Trophoblast cell (in vitro differentiated cells and primary cell): Measurements from ENCODE around the gene SMAD3. TPM values are rescaled to one million over a fixed set of nuclear protein-coding genes. Genes with fewer than 3 reads are reported as not detected.

ENCODE experiments used
- DNase-seq, 2 donors: peaks; one replicate each; pipeline ENCODE4 v3.0.0-alpha.2; 2016
- H2AFZ ChIP-seq: 2 replicates; pipeline ENCODE4 v1.6.1; 2013; ENCODE audit warnings: low read length, moderate library complexity, mild to moderate bottlenecking; ENCODE audit not compliant: insufficient read depth, poor library complexity
- H2AK5ac ChIP-seq: 2 replicates; pipeline ENCODE4 v1.6.1; 2013; ENCODE audit warnings: mild to moderate bottlenecking, low read length
- H2BK120ac ChIP-seq: 2 replicates; pipeline ENCODE4 v1.6.1; 2013; ENCODE audit warnings: low read length, mild to moderate bottlenecking, moderate library complexity; ENCODE audit not compliant: insufficient read depth, poor library complexity
- H2BK12ac ChIP-seq: 2 replicates; pipeline ENCODE4 v1.6.1; 2013; ENCODE audit warnings: mild to moderate bottlenecking, low read length, moderate library complexity
- H2BK5ac ChIP-seq: 2 replicates; pipeline ENCODE4 v1.6.1; 2013; ENCODE audit warnings: low read length, low read depth, moderate library complexity, mild to moderate bottlenecking; ENCODE audit not compliant: poor library complexity
- H3K14ac ChIP-seq: 2 replicates; pipeline ENCODE4 v1.6.1; 2013; ENCODE audit warnings: mild to moderate bottlenecking, low read length
- H3K18ac ChIP-seq: 2 replicates; pipeline ENCODE4 v1.6.1; 2013; ENCODE audit warnings: mild to moderate bottlenecking, low read length
- H3K23ac ChIP-seq: 2 replicates; pipeline ENCODE4 v1.6.1; 2013; ENCODE audit warnings: low read length
- H3K27ac ChIP-seq: 2 replicates; pipeline ENCODE4 v1.5.1; 2013; ENCODE audit warnings: low read depth, mild to moderate bottlenecking, inconsistent platforms, low read length, moderate library complexity
- H3K27me3 ChIP-seq: 2 replicates; pipeline ENCODE4 v1.6.1; 2013; ENCODE audit warnings: inconsistent platforms, mild to moderate bottlenecking, low read length, moderate library complexity; ENCODE audit not compliant: insufficient read depth
- H3K36me3 ChIP-seq, 2 experiments: 1 replicate in 1 of 2; 2 replicates in 1 of 2; pipeline ENCODE4 v1.6.1; 2013; ENCODE audit warnings: low read length in 2 of 2, mild to moderate bottlenecking in 2 of 2, moderate library complexity in 1 of 2; ENCODE audit not compliant: insufficient read depth in 2 of 2, control insufficient read depth in 1 of 2
- H3K4ac ChIP-seq: 2 replicates; pipeline ENCODE4 v1.6.1; 2013; ENCODE audit warnings: low read depth, mild to moderate bottlenecking, low read length, moderate library complexity
- H3K4me1 ChIP-seq, 2 experiments: 1 replicate in 1 of 2; 2 replicates in 1 of 2; pipeline ENCODE4 v1.6.1; 2013; ENCODE audit warnings: low read length in 2 of 2, mild to moderate bottlenecking in 2 of 2, moderate library complexity in 1 of 2; ENCODE audit not compliant: insufficient read depth in 2 of 2, control insufficient read depth in 1 of 2
- H3K4me2 ChIP-seq: 2 replicates; pipeline ENCODE4 v1.6.1; 2013; ENCODE audit warnings: inconsistent platforms, mild to moderate bottlenecking, low read length, moderate library complexity
- H3K4me3 ChIP-seq: 2 replicates; pipeline ENCODE4 v1.5.1; 2013; ENCODE audit warnings: mild to moderate bottlenecking, low read depth, low read length, inconsistent platforms
- H3K79me1 ChIP-seq: one replicate; pipeline ENCODE4 v1.6.1; 2013; ENCODE audit warnings: low read length
- H3K79me2 ChIP-seq: 2 replicates; pipeline ENCODE4 v1.6.1; 2013; ENCODE audit warnings: low read length, mild to moderate bottlenecking; ENCODE audit not compliant: control insufficient read depth, insufficient read depth, poor library complexity
- H3K9ac ChIP-seq: 2 replicates; pipeline ENCODE4 v1.6.1; 2013; ENCODE audit warnings: mild to moderate bottlenecking, low read length
- H3K9me3 ChIP-seq: 2 replicates; pipeline ENCODE4 v1.6.1; 2013; ENCODE audit warnings: low read depth, mild to moderate bottlenecking, control low read depth, inconsistent platforms, low read length; ENCODE audit not compliant: insufficient read depth
- H4K12ac ChIP-seq: 2 replicates; pipeline ENCODE4 v1.6.1; 2013; ENCODE audit warnings: low read depth, mild to moderate bottlenecking, low read length, moderate library complexity
- H4K8ac ChIP-seq: 2 replicates; pipeline ENCODE4 v1.6.1; 2013; ENCODE audit warnings: low read depth, mild to moderate bottlenecking, low read length, moderate library complexity
- H4K91ac ChIP-seq: one replicate; pipeline ENCODE4 v1.6.1; 2013; ENCODE audit warnings: low read depth, mild to moderate bottlenecking, low read length, moderate library complexity
- WGBS: extraction: QIAGEN DNeasy Blood & Tissue Kit; methylation state at CpG from one replicate; pipeline ENCODE4 v1.1.7; 2013; ENCODE audit warnings: missing lambda C conversion rate; ENCODE audit not compliant: insufficient read length, insufficient coverage; ENCODE audit errors: extremely low coverage; 5-methylcytosine and 5-hydroxymethylcytosine counted together
- polyA plus RNA-seq: library from polyadenylated mRNA; stranded (reverse); fragments of 200-250 nt; gene quantifications from 2 replicates; pipeline ENCODE4 v1.2.3, GENCODE V29; 2013

SMAD3 gene
- polyA plus RNA-seq: 49.5 and 54.4 TPM in 2 replicates

GRCh38 chr15:67065531-67066005, at the start of gene SMAD3:
Gene SMAD3, plus strand, starts transcription at chr15:67065602. Its CDS starts 553 bp downstream, at chr15:67066155.
- H3K4ac ChIP-seq: peak within 1 kb of the TSS; percentile 77
- H3K4me2 ChIP-seq: peak within 1 kb of the TSS; percentile 65
- peak within 1 kb of the TSS; percentile 94 for H3K14ac ChIP-seq
- H3K18ac ChIP-seq: peak within 1 kb of the TSS; percentile 80
- H4K91ac ChIP-seq: peak within 1 kb of the TSS; percentile 97
- peak within 1 kb of the TSS; percentile 85 for H2AK5ac ChIP-seq
- peak within 1 kb of the TSS; percentile 79 for H3K4me3 ChIP-seq
- H3K27me3 ChIP-seq: no peaks in the 10 kb centered on the region
- H3K9ac ChIP-seq: peak within 1 kb of the TSS; percentile 74
- DNase-seq: peak; percentile 93 to 96
- peak within 1 kb of the TSS; percentile 95 for H2BK5ac ChIP-seq
- peak within 1 kb of the TSS; percentile 87 for H2BK12ac ChIP-seq
- H2BK120ac ChIP-seq: peak within 1 kb of the TSS; percentile 87
- H3K23ac ChIP-seq: no peak within 1 kb of the TSS
- peak within 1 kb of the TSS; percentile 72 for H2AFZ ChIP-seq
- peaks cover 26% of the 10 kb centered on the region for H3K79me1 ChIP-seq
- peaks cover 20 to 23% of the 10 kb centered on the region in 2 experiments for H3K4me1 ChIP-seq
- H4K8ac ChIP-seq: peak within 1 kb of the TSS; percentile 91
- no CpG with 5 or more reads among the region's 63 CpGs for WGBS
- peak within 1 kb of the TSS; percentile 94 for H3K27ac ChIP-seq
- H4K12ac ChIP-seq: peak within 1 kb of the TSS; percentile 76
- no peaks in the 10 kb centered on the region for H3K36me3 ChIP-seq
- H3K9me3 ChIP-seq: no peaks in the 10 kb centered on the region
- H3K79me2 ChIP-seq: peaks cover 26% of the 10 kb centered on the region

GRCh38 chr15:67017311-67017710, 48.1 kb upstream of the SMAD3 start:
- Histone ChIP-seq H3K4me3 (no peak overlapping the region), H2AFZ (no peak overlapping the region), H4K12ac (no peak overlapping the region)

GRCh38 chr15:67018026-67018425, 47.4 kb upstream of the SMAD3 start:
- H3K14ac ChIP-seq: peak overlapping the region; percentile 39
- WGBS: no CpG with 5 or more reads among the region's 1 CpG

More at GRCh38 chr15:67017311-67017710, 48.1 kb upstream of the SMAD3 start:
- no peaks in the 10 kb centered on the region for H3K79me2 ChIP-seq
- H3K23ac ChIP-seq: no peak overlapping the region
- no peak overlapping the region for H2BK120ac ChIP-seq
- no peak overlapping the region for H3K18ac ChIP-seq
- H4K8ac ChIP-seq: no peak overlapping the region
- peak in 1 of 2 donors; percentile 32 for DNase-seq
- H2BK5ac ChIP-seq: no peak overlapping the region
- H3K27ac ChIP-seq: no peak overlapping the region
- WGBS: no CpG with 5 or more reads among the region's 4 CpGs
- H3K27me3 ChIP-seq: no peaks in the 10 kb centered on the region
- H3K4me2 ChIP-seq: no peak overlapping the region
- H3K4me1 ChIP-seq: peaks cover 4 to 11% of the 10 kb centered on the region in 2 experiments
- H2BK12ac ChIP-seq: no peak overlapping the region
- no peak overlapping the region for H3K9ac ChIP-seq
- no peak overlapping the region for H3K14ac ChIP-seq
- no peaks in the 10 kb centered on the region for H3K36me3 ChIP-seq
- H3K4ac ChIP-seq: no peak overlapping the region
- H3K79me1 ChIP-seq: peaks cover 7% of the 10 kb centered on the region
- H3K9me3 ChIP-seq: peaks cover 5% of the 10 kb centered on the region
- H4K91ac ChIP-seq: no peak overlapping the region
- H2AK5ac ChIP-seq: no peak overlapping the region

GRCh38 chr15:67018441-67018840, 47.0 kb upstream of the SMAD3 start:
- H3K27ac ChIP-seq: no peak overlapping the region
- H2AFZ ChIP-seq: no peak overlapping the region
- H4K91ac ChIP-seq: no peak overlapping the region
- no peak overlapping the region for H3K4ac ChIP-seq
- no peaks in the 10 kb centered on the region for H3K27me3 ChIP-seq
- H3K9ac ChIP-seq: no peak overlapping the region
- no peaks in the 10 kb centered on the region for H3K79me2 ChIP-seq
- peaks cover 5% of the 10 kb centered on the region for H3K9me3 ChIP-seq
- no peak overlapping the region for H4K12ac ChIP-seq
- no peak overlapping the region for H2BK5ac ChIP-seq
- H3K36me3 ChIP-seq: no peaks in the 10 kb centered on the region
- peak overlapping the region; percentile 6 for H2BK12ac ChIP-seq
- no peak overlapping the region for H3K18ac ChIP-seq
- peak overlapping the region; percentile 16 for H3K14ac ChIP-seq
- peak overlapping the region; percentile 30 for H2AK5ac ChIP-seq
- no peak overlapping the region for H3K4me2 ChIP-seq
- WGBS: no CpG with 5 or more reads among the region's 10 CpGs
- H3K4me1 ChIP-seq: peaks cover 6 to 13% of the 10 kb centered on the region in 2 experiments
- DNase-seq: no peak
- H3K79me1 ChIP-seq: peaks cover 8% of the 10 kb centered on the region
- no peak overlapping the region for H3K4me3 ChIP-seq
- no peak overlapping the region for H4K8ac ChIP-seq
- H3K23ac ChIP-seq: no peak overlapping the region
- H2BK120ac ChIP-seq: no peak overlapping the region

More at GRCh38 chr15:67018026-67018425, 47.4 kb upstream of the SMAD3 start:
- Histone ChIP-seq H3K79me1 (peaks cover 10% of the 10 kb centered on the region), H3K27me3 (no peaks in the 10 kb centered on the region), H4K91ac (no peak overlapping the region), H3K9ac (no peak overlapping the region), H4K8ac (no peak overlapping the region), H3K79me2 (no peaks in the 10 kb centered on the region), H3K36me3 (no peaks in the 10 kb centered on the region), H2BK5ac (no peak overlapping the region), H2AK5ac (peak overlapping the region; percentile 30), H3K4ac (no peak overlapping the region), H3K4me2 (no peak overlapping the region), H3K9me3 (peaks cover 5% of the 10 kb centered on the region), H3K18ac (no peak overlapping the region), H3K23ac (no peak overlapping the region), H2AFZ (no peak overlapping the region), H4K12ac (no peak overlapping the region), H3K4me1 (peaks cover 4 to 11% of the 10 kb centered on the region in 2 experiments), H2BK120ac (peak overlapping the region; percentile 63), H2BK12ac (peak overlapping the region; percentile 6), H3K4me3 (no peak overlapping the region), H3K27ac (no peak overlapping the region)
- DNase-seq: no peak
